ENCODE results near the gene SLC9C2.
A peak's percentile ranks its signal among the peaks of the same experiment; 100 is the strongest.

SLC9C2 gene

GRCh38 chr1:173481195-173481772 lies 121.6 kb downstream of the SLC9C2 start:
- in situ Hi-C loops (cut with MboI; ENCODE audit: low pct_unique_long_range_greater_than_20kb, low sequenced_read_pairs, unreplicated experiment), result no loop called here

GRCh38 chr1:173479649-173480048 lies 123.2 kb downstream of the SLC9C2 start:
- in situ Hi-C loops (cut with MboI; ENCODE audit: low pct_unique_long_range_greater_than_20kb, low sequenced_read_pairs, unreplicated experiment), result no loop called here
- DNase-seq (ENCODE audit: low spot score), result no peak
- TF ChIP-seq, protein P1, sequence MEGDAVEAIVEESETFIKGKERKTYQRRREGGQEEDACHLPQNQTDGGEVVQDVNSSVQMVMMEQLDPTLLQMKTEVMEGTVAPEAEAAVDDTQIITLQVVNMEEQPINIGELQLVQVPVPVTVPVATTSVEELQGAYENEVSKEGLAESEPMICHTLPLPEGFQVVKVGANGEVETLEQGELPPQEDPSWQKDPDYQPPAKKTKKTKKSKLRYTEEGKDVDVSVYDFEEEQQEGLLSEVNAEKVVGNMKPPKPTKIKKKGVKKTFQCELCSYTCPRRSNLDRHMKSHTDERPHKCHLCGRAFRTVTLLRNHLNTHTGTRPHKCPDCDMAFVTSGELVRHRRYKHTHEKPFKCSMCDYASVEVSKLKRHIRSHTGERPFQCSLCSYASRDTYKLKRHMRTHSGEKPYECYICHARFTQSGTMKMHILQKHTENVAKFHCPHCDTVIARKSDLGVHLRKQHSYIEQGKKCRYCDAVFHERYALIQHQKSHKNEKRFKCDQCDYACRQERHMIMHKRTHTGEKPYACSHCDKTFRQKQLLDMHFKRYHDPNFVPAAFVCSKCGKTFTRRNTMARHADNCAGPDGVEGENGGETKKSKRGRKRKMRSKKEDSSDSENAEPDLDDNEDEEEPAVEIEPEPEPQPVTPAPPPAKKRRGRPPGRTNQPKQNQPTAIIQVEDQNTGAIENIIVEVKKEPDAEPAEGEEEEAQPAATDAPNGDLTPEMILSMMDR (IDR thresholded peaks at IDR 0.05; ENCODE audit: extremely low read depth, insufficient read depth, missing control alignments), result no peak

More at GRCh38 chr1:173481195-173481772, 121.6 kb downstream of the SLC9C2 start:
- DNase-seq (ENCODE audit: low spot score), result no peak
- TF ChIP-seq, protein P1 (IDR thresholded peaks at IDR 0.05; ENCODE audit: extremely low read depth, insufficient read depth, missing control alignments), result no peak

DNA sequence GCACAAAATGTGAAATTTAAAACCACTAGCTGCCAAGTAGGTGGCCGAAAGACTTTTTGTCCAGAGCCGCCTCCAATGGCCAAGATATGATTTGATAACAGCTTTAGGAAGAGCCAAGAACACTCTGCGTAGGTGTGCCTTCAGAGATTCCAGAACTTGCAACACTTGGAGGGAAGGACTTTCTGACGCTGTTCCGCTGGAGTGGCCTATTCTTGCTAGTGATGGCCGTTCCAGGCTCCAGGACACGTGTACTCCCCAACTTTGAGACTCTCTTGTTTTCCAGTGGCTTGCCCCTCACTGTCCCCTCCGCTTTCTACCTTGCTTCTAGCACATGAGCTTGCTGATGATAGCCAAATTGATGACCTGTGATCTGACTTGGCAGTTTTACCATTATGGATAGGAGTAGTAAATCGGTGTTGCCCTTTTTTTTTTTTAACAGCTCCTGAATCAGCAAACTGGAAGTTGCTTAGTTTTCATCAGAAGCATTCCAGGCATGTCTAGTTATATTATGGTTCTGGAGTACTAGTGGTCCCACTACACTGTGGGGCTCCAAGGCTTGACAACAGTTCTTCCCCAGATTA lies 124.7 kb downstream of the SLC9C2 start:
- in situ Hi-C loops (cut with MboI; ENCODE audit: low pct_unique_long_range_greater_than_20kb, low sequenced_read_pairs, unreplicated experiment), result no loop called here
- TF ChIP-seq, protein P1 (IDR thresholded peaks at IDR 0.05; ENCODE audit: extremely low read depth, insufficient read depth, missing control alignments), result no peak
- peak; percentile 20 for DNase-seq (ENCODE audit: low spot score)

DNA sequence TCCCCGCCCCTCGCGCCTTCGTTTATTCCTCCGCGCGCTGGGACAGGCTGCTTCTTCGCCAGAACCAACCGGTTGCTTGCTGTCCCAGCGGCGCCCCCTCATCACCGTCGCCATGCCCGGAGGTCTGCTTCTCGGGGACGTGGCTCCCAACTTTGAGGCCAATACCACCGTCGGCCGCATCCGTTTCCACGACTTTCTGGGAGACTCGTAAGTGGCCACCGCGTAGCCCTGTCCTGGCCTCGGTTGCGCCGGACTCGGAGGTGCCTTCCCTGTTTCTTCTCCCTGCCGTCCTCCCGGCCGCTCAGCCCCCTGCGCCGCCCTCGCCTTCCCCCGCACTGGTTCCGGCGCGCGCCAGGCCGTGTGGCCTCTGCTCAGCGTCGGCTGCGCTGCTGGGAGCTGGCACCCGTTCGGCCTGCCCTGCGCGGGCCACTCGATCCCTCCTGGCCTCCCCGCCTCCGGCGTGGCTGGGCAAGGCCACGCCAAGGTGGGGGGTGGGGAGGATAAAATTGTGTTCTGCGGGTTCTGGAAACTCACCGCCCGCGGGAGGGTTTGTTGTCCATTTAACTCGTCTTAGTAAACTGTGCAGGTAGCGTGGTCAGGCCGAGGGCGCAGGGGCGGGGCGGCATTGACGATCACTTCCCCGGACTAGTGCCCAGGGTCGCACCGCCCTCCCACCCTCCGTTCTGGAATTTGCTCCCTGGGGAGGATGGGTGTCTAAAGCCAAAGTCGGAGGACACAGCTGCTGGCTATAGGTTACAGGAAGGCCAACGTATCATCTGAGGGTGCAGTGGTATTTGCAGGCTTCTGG lies 125.4 kb downstream of the SLC9C2 start, which contains the start of gene PRDX6:
Gene PRDX6, plus strand, starts transcription at position 50 of the 808 bp plus-strand sequence. Its CDS starts 63 bp downstream, at position 113.
- TF ChIP-seq, protein P1 (IDR thresholded peaks at IDR 0.05; ENCODE audit: extremely low read depth, insufficient read depth, missing control alignments), result no peak
- in situ Hi-C loops (cut with MboI; ENCODE audit: low pct_unique_long_range_greater_than_20kb, low sequenced_read_pairs, unreplicated experiment), result no loop called here
- DNase-seq (ENCODE audit: low spot score), result no peak

GRCh38 chr1:173476665-173477285 lies 126.1 kb downstream of the SLC9C2 start:
- TF ChIP-seq, protein P1 (IDR thresholded peaks at IDR 0.05; ENCODE audit: extremely low read depth, insufficient read depth, missing control alignments), result peak; percentile 17
- in situ Hi-C loops (cut with MboI; ENCODE audit: low pct_unique_long_range_greater_than_20kb, low sequenced_read_pairs, unreplicated experiment), result no loop called here
- peak; percentile 95 for DNase-seq (ENCODE audit: low spot score)

GRCh38 chr1:173476197-173476664 lies 126.6 kb downstream of the SLC9C2 start:
- TF ChIP-seq, protein P1 (IDR thresholded peaks at IDR 0.05; ENCODE audit: extremely low read depth, insufficient read depth, missing control alignments), result no peak
- DNase-seq (ENCODE audit: low spot score), result no peak
- in situ Hi-C loops (cut with MboI; ENCODE audit: low pct_unique_long_range_greater_than_20kb, low sequenced_read_pairs, unreplicated experiment), result no loop called here
